ENCODE results near the gene HDGF. TPM values are rescaled to one million over a fixed set of nuclear protein-coding genes. Genes with fewer than 3 reads are reported as not detected.

HDGF gene
- polyA plus RNA-seq, 1 experiment, result 155 TPM

GRCh38 chr1:156750711-156751450, 594 bp downstream of the HDGF start:
- no peak for DNase-seq (ENCODE audit: low read depth, low spot score)
- Histone ChIP-seq H3K9me3 (ENCODE audit: control insufficient read depth, insufficient read depth, low read length) (peaks cover 5% of the 10 kb centered on the region; the same call in 1 of the 2 replicates), H3K27ac (ENCODE audit: low read depth, low read length) (peak overlapping the region; percentile 73), H3K27me3 (ENCODE audit: control insufficient read depth, insufficient read depth, low read length) (no peaks in the 10 kb centered on the region), H3K4me3 (ENCODE audit: low read depth, low read length) (peak overlapping the region; percentile 94)
- ChIA-PET CTCF (interaction anchor here (0.7 to 1.9 kb wide), 3 partner anchors 25 to 140 kb away, joined by 4 to 10 read pairs (median 4); no protein-coding TSS in a partner anchor), POLR2A (interaction anchor here (0.6 to 3.2 kb wide), 6 partner anchors 9 to 109 kb away, joined by 3 to 26 read pairs (median 12); partner anchors contain the start of genes ISG20L2, METTL25B, MRPL24 and PRCC)
- TF ChIP-seq CTCF (IDR thresholded peaks at IDR 0.05; ENCODE audit: low read depth, low read length), result no peak

GRCh38 chr1:156750191-156750672, 1.2 kb downstream of the HDGF start:
- ChIA-PET POLR2A (interaction anchor here (2.3 to 3.2 kb wide), 2 partner anchors 16 to 22 kb away, joined by 20 to 24 read pairs; partner anchors contain the start of genes ISG20L2, METTL25B and PRCC), CTCF (interaction anchor here (0.7 kb wide), 1 partner anchor 59 kb away, joined by 4 read pairs; no protein-coding TSS in a partner anchor)
- no peak for TF ChIP-seq CTCF (IDR thresholded peaks at IDR 0.05; ENCODE audit: low read depth, low read length)
- Histone ChIP-seq H3K27me3 (ENCODE audit: control insufficient read depth, insufficient read depth, low read length) (no peaks in the 10 kb centered on the region), H3K9me3 (ENCODE audit: control insufficient read depth, insufficient read depth, low read length) (peaks cover 5% of the 10 kb centered on the region; the same call in 1 of the 2 replicates), H3K4me3 (ENCODE audit: low read depth, low read length) (peak overlapping the region; percentile 94), H3K27ac (ENCODE audit: low read depth, low read length) (peak overlapping the region; percentile 96)
- DNase-seq (ENCODE audit: low read depth, low spot score), result no peak

DNA sequence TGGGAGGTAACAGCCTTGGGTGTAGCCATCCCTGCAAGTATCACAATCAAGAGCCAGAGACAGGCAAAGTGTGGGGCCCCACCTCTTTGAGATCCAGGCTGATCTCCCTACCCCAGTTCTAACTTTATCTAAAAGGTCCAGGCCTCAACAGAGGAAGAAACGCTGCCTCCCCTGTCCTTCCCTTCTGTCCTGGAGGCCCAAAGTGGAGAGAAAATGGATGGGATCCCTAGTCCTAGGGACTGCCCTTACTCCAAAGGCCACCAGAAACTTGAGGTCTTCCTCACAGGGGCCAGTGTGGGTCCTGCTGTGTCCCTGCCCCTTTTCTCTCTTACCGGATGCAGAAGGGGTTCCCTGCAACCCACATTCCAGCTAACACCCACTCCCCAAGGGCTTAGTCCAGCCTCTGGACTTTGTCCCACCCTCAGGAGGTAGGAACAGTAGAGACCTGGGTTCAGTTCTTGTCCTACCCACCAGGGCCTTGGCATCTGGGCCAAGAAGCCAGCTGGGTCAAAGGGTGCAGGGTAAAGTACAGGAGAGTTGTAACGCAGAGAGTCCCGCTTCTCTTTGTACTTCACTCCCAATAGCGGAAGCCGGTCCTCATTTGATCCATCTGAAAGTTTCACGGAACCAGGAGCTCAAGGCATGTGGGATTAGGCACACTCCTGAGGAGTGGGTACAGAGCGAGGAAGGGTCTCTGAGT, 1.9 kb downstream of the HDGF start:
- ChIA-PET CTCF (no interaction called here), POLR2A (no interaction called here)
- H3K27ac ChIP-seq (ENCODE audit: low read depth, low read length), result peak overlapping the region; percentile 96
- no peak for DNase-seq (ENCODE audit: low read depth, low spot score)
- H3K27me3 ChIP-seq (ENCODE audit: control insufficient read depth, insufficient read depth, low read length), result no peaks in the 10 kb centered on the region
- peaks cover 5% of the 10 kb centered on the region; the same call in 1 of the 2 replicates for H3K9me3 ChIP-seq (ENCODE audit: control insufficient read depth, insufficient read depth, low read length)
- TF ChIP-seq CTCF (IDR thresholded peaks at IDR 0.05; ENCODE audit: low read depth, low read length), result no peak
- peak overlapping the region; percentile 94 for H3K4me3 ChIP-seq (ENCODE audit: low read depth, low read length)

GRCh38 chr1:156748670-156749418, 2.6 kb downstream of the HDGF start:
- Histone ChIP-seq H3K4me3 (ENCODE audit: low read depth, low read length) (peak overlapping the region; percentile 94), H3K27me3 (ENCODE audit: control insufficient read depth, insufficient read depth, low read length) (no peaks in the 10 kb centered on the region), H3K27ac (ENCODE audit: low read depth, low read length) (peak overlapping the region; percentile 96), H3K9me3 (ENCODE audit: control insufficient read depth, insufficient read depth, low read length) (peaks cover 5% of the 10 kb centered on the region; the same call in 1 of the 2 replicates)
- no peak for TF ChIP-seq CTCF (IDR thresholded peaks at IDR 0.05; ENCODE audit: low read depth, low read length)
- no peak for DNase-seq (ENCODE audit: low read depth, low spot score)
- POLR2A ChIA-PET, result no interaction called here
- CTCF ChIA-PET, result interaction anchor here (1.2 to 1.6 kb wide), 3 partner anchors 12 to 111 kb away, joined by 3 to 8 read pairs (median 3); no protein-coding TSS in a partner anchor
